Activated naive CD4-positive, alpha-beta T cell treated with anti-CD3 and anti-CD28 coated beads, Interleukin-2, amount 50 U/mL, for 24 hours (primary cell): Measurements from ENCODE around the gene GDAP1L1.
"Not testable (repeated sequence)": the region's sequence is repeated elsewhere in the genome, so short reads cannot be mapped to it uniquely, and the experiment has no call there.

Experiments used
- H3K27ac Mint-ChIP-seq: one replicate; pipeline ENCODE4 v1.8.0; 2021; ENCODE audit warnings: mild to moderate bottlenecking, mixed read lengths
- H3K27me3 Mint-ChIP-seq: one replicate; pipeline ENCODE4 v1.8.0; 2021; ENCODE audit warnings: mixed read lengths
- H3K36me3 Mint-ChIP-seq: one replicate; pipeline ENCODE4 v1.8.0; 2021; ENCODE audit warnings: mixed read lengths
- H3K4me1 Mint-ChIP-seq: one replicate; pipeline ENCODE4 v1.8.0; 2021; ENCODE audit warnings: mixed read lengths
- H3K4me3 Mint-ChIP-seq: one replicate; pipeline ENCODE4 v1.8.0; 2021; ENCODE audit warnings: mild to moderate bottlenecking, mixed read lengths
- H3K9me3 Mint-ChIP-seq: one replicate; pipeline ENCODE4 v1.8.0; 2021; ENCODE audit warnings: mixed read lengths

GDAP1L1 gene

GRCh38 chr20:44299011-44299535 is 52.0 kb downstream of the GDAP1L1 start:
- not testable (repeated sequence) for H3K27ac Mint-ChIP-seq, H3K27me3 Mint-ChIP-seq, H3K4me3 Mint-ChIP-seq, H3K9me3 Mint-ChIP-seq, H3K36me3 Mint-ChIP-seq
- H3K4me1 Mint-ChIP-seq, result peaks cover 14% of the 10 kb centered on the region

- Mint-ChIP-seq H3K36me3 (peaks cover 2% of the 10 kb centered on the region), H3K4me1 (peaks cover 14% of the 10 kb centered on the region), H3K27ac (no peak overlapping the region), H3K27me3 (no peaks in the 10 kb centered on the region), H3K9me3 (no peaks in the 10 kb centered on the region), H3K4me3 (no peak overlapping the region)
These were observed 54.2 kb downstream of the GDAP1L1 start for GRCh38 chr20:44301285-44301684.

GRCh38 chr20:44302026-44302669 is 55.0 kb downstream of the GDAP1L1 start:
- Mint-ChIP-seq H3K4me1 (peaks cover 19% of the 10 kb centered on the region), H3K27ac (no peak overlapping the region), H3K27me3 (no peaks in the 10 kb centered on the region), H3K9me3 (no peaks in the 10 kb centered on the region), H3K4me3 (no peak overlapping the region), H3K36me3 (peaks cover 2% of the 10 kb centered on the region)

- Mint-ChIP-seq H3K9me3 (no peaks in the 10 kb centered on the region), H3K4me3 (no peak overlapping the region), H3K4me1 (peaks cover 19% of the 10 kb centered on the region), H3K36me3 (peaks cover 2% of the 10 kb centered on the region), H3K27ac (no peak overlapping the region), H3K27me3 (no peaks in the 10 kb centered on the region)
These were observed 55.6 kb downstream of the GDAP1L1 start for GRCh38 chr20:44302736-44303135.

GRCh38 chr20:44304383-44304782 is 57.3 kb downstream of the GDAP1L1 start:
- Mint-ChIP-seq H3K27ac (no peak overlapping the region), H3K27me3 (no peaks in the 10 kb centered on the region), H3K9me3 (no peaks in the 10 kb centered on the region), H3K4me1 (peaks cover 21% of the 10 kb centered on the region), H3K36me3 (peaks cover 2% of the 10 kb centered on the region), H3K4me3 (no peak overlapping the region)

GRCh38 chr20:44306927-44307326 is 59.8 kb downstream of the GDAP1L1 start:
- Mint-ChIP-seq H3K27ac (no peak overlapping the region), H3K27me3 (no peaks in the 10 kb centered on the region), H3K4me3 (no peak overlapping the region), H3K4me1 (peaks cover 32% of the 10 kb centered on the region), H3K36me3 (peaks cover 2% of the 10 kb centered on the region), H3K9me3 (no peaks in the 10 kb centered on the region)

- H3K27me3 Mint-ChIP-seq, result no peaks in the 10 kb centered on the region
- peak overlapping the region; percentile 82 for H3K27ac Mint-ChIP-seq
- no peaks in the 10 kb centered on the region for H3K36me3 Mint-ChIP-seq
- peak overlapping the region; percentile 93 for H3K4me3 Mint-ChIP-seq
- peaks cover 24% of the 10 kb centered on the region for H3K4me1 Mint-ChIP-seq
- H3K9me3 Mint-ChIP-seq, result no peaks in the 10 kb centered on the region
These were observed 62.9 kb downstream of the GDAP1L1 start for GRCh38 chr20:44309763-44310663.

- Mint-ChIP-seq H3K4me1 (peaks cover 24% of the 10 kb centered on the region), H3K9me3 (no peaks in the 10 kb centered on the region), H3K36me3 (no peaks in the 10 kb centered on the region), H3K4me3 (peak within 1 kb of the TSS; percentile 93), H3K27ac (peak within 1 kb of the TSS; percentile 96), H3K27me3 (no peaks in the 10 kb centered on the region)
These were observed 63.8 kb downstream of the GDAP1L1 start, which contains the start of gene FITM2 for GRCh38 chr20:44310664-44311639. TSS of gene FITM2 (minus strand) at chr20:44311202. CDS start at chr20:44311148, 54 bp downstream.

- Mint-ChIP-seq H3K27me3 (no peaks in the 10 kb centered on the region), H3K9me3 (no peaks in the 10 kb centered on the region), H3K36me3 (no peaks in the 10 kb centered on the region), H3K4me3 (no peak overlapping the region), H3K4me1 (peaks cover 12% of the 10 kb centered on the region), H3K27ac (no peak overlapping the region)
These were observed 67.8 kb downstream of the GDAP1L1 start for GRCh38 chr20:44314870-44315269.

GRCh38 chr20:44319839-44320422 is 72.8 kb downstream of the GDAP1L1 start:
- Mint-ChIP-seq H3K27ac (peak overlapping the region; percentile 51), H3K27me3 (peaks cover 2% of the 10 kb centered on the region), H3K9me3 (no peaks in the 10 kb centered on the region), H3K4me3 (no peak overlapping the region), H3K36me3 (no peaks in the 10 kb centered on the region), H3K4me1 (no peaks in the 10 kb centered on the region)

GRCh38 chr20:44324343-44324742 is 77.2 kb downstream of the GDAP1L1 start:
- H3K9me3 Mint-ChIP-seq, result no peaks in the 10 kb centered on the region
- H3K27ac Mint-ChIP-seq, result no peak overlapping the region
- no peaks in the 10 kb centered on the region for H3K36me3 Mint-ChIP-seq
- peaks cover 3% of the 10 kb centered on the region for H3K27me3 Mint-ChIP-seq
- H3K4me3 Mint-ChIP-seq, result no peak overlapping the region
- no peaks in the 10 kb centered on the region for H3K4me1 Mint-ChIP-seq

- Mint-ChIP-seq H3K27me3 (peaks cover 3% of the 10 kb centered on the region), H3K36me3 (no peaks in the 10 kb centered on the region), H3K4me3 (peak overlapping the region; percentile 58), H3K27ac (no peak overlapping the region), H3K9me3 (no peaks in the 10 kb centered on the region), H3K4me1 (no peaks in the 10 kb centered on the region)
These were observed 79.5 kb downstream of the GDAP1L1 start for GRCh38 chr20:44326391-44327159.

GRCh38 chr20:44327748-44328147 is 80.6 kb downstream of the GDAP1L1 start:
- not testable (repeated sequence) for H3K36me3 Mint-ChIP-seq, H3K27ac Mint-ChIP-seq, H3K9me3 Mint-ChIP-seq

GRCh38 chr20:44328428-44328827 is 81.3 kb downstream of the GDAP1L1 start:
- peaks cover 3% of the 10 kb centered on the region for H3K27me3 Mint-ChIP-seq
- no peak overlapping the region for H3K4me3 Mint-ChIP-seq
- no peaks in the 10 kb centered on the region for H3K4me1 Mint-ChIP-seq
- H3K9me3 Mint-ChIP-seq, result no peaks in the 10 kb centered on the region
- H3K36me3 Mint-ChIP-seq, result no peaks in the 10 kb centered on the region
- no peak overlapping the region for H3K27ac Mint-ChIP-seq

More at GRCh38 chr20:44327748-44328147, 80.6 kb downstream of the GDAP1L1 start:
- H3K27me3 Mint-ChIP-seq, H3K4me1 Mint-ChIP-seq: not testable (repeated sequence)
- H3K4me3 Mint-ChIP-seq, result peak overlapping the region; percentile 69
